ENCODE results near the gene PDS5B.

GRCh38 chr13:32726374-32727037 is 140.3 kb downstream of the PDS5B start:
- TF ChIP-seq CTCF (IDR thresholded peaks at IDR 0.05) (no peak), POLR2A (IDR thresholded peaks at IDR 0.05) (no peak), POLR2AphosphoS5 (IDR thresholded peaks at IDR 0.05) (no peak)

Measured in gastroesophageal sphincter (tissue), 3 donors.